Measurements from ENCODE around the gene GADD45A.

GADD45A gene

GRCh38 chr1:67701876-67702275, 16.9 kb downstream of the GADD45A start:
- Histone ChIP-seq H3K27ac (no peak overlapping the region), H3K9me3 (ENCODE audit: severe bottlenecking) (no peaks in the 10 kb centered on the region), H3K27me3 (ENCODE audit: insufficient read depth, low read depth, severe bottlenecking) (no peaks in the 10 kb centered on the region), H3K36me3 (peaks cover 33% of the 10 kb centered on the region), H3K4me3 (ENCODE audit: low read depth, low read length) (no peak overlapping the region)
- TF ChIP-seq, protein P1, sequence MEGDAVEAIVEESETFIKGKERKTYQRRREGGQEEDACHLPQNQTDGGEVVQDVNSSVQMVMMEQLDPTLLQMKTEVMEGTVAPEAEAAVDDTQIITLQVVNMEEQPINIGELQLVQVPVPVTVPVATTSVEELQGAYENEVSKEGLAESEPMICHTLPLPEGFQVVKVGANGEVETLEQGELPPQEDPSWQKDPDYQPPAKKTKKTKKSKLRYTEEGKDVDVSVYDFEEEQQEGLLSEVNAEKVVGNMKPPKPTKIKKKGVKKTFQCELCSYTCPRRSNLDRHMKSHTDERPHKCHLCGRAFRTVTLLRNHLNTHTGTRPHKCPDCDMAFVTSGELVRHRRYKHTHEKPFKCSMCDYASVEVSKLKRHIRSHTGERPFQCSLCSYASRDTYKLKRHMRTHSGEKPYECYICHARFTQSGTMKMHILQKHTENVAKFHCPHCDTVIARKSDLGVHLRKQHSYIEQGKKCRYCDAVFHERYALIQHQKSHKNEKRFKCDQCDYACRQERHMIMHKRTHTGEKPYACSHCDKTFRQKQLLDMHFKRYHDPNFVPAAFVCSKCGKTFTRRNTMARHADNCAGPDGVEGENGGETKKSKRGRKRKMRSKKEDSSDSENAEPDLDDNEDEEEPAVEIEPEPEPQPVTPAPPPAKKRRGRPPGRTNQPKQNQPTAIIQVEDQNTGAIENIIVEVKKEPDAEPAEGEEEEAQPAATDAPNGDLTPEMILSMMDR (IDR thresholded peaks at IDR 0.05; ENCODE audit: low read depth, low read length), result no peak
- DNase-seq, result no peak

GRCh38 chr1:67704351-67704750, 19.4 kb downstream of the GADD45A start:
- no peaks in the 10 kb centered on the region for H3K9me3 ChIP-seq (ENCODE audit: severe bottlenecking)
- no peaks in the 10 kb centered on the region for H3K27me3 ChIP-seq (ENCODE audit: insufficient read depth, low read depth, severe bottlenecking)
- DNase-seq, result no peak
- TF ChIP-seq, protein P1 (IDR thresholded peaks at IDR 0.05; ENCODE audit: low read depth, low read length), result no peak
- H3K27ac ChIP-seq, result no peak overlapping the region
- H3K4me3 ChIP-seq (ENCODE audit: low read depth, low read length), result no peak overlapping the region
- H3K36me3 ChIP-seq, result peaks cover 39% of the 10 kb centered on the region

- H3K9me3 ChIP-seq (ENCODE audit: severe bottlenecking), result no peaks in the 10 kb centered on the region
- no peak overlapping the region for H3K4me3 ChIP-seq (ENCODE audit: low read depth, low read length)
- DNase-seq, result no peak
- no peak overlapping the region for H3K27ac ChIP-seq
- peaks cover 39% of the 10 kb centered on the region for H3K36me3 ChIP-seq
- H3K27me3 ChIP-seq (ENCODE audit: insufficient read depth, low read depth, severe bottlenecking), result no peaks in the 10 kb centered on the region
- TF ChIP-seq, protein P1 (IDR thresholded peaks at IDR 0.05; ENCODE audit: low read depth, low read length), result no peak
These were observed 20.9 kb downstream of the GADD45A start for GRCh38 chr1:67705735-67706453.

DNA sequence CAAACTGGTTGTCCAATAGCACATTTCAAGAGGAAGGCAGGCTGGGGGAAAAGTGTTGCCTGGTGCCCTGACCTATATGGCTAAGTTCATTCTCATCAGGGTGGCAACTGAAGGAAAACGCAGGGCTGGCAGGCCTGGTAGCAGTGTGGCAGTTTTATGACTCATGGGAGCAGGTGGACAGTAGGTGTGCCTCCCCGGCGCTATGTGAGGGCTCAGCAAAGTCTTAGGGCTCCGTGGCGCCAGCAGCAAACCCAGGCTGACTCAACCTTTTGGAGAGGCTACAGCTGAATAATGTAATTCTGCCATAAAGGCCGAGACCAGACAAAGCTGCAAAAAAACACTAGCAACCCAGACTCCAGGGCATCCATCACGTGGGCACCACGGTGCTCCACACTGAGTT, 23.6 kb downstream of the GADD45A start:
- Histone ChIP-seq H3K27ac (peak overlapping the region; percentile 53), H3K4me3 (ENCODE audit: low read depth, low read length) (no peak overlapping the region), H3K36me3 (peaks cover 32% of the 10 kb centered on the region), H3K27me3 (ENCODE audit: insufficient read depth, low read depth, severe bottlenecking) (no peaks in the 10 kb centered on the region), H3K9me3 (ENCODE audit: severe bottlenecking) (no peaks in the 10 kb centered on the region)
- TF ChIP-seq, protein P1 (IDR thresholded peaks at IDR 0.05; ENCODE audit: low read depth, low read length), result no peak
- peak; percentile 42 for DNase-seq

DNA sequence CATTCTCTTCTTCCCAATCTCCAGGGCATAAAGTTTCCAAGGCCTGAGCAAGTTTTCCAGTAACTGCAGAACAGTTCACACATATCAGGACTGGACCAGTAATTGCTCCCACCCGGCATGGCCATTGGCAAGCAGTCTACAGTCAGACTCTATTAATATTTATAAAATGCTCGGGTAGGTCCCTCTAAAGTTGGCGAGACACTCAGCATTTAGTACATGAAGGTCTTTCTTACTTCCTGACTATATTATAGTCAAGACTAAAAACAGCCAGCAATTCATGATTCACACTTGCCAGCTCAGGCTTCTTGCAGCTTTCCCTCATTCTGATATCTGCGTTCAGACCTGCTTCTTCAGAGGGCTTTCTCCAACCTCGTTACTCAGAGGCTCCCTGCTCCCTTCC, 25.4 kb downstream of the GADD45A start:
- H3K27ac ChIP-seq, result no peak overlapping the region
- H3K27me3 ChIP-seq (ENCODE audit: insufficient read depth, low read depth, severe bottlenecking), result no peaks in the 10 kb centered on the region
- H3K9me3 ChIP-seq (ENCODE audit: severe bottlenecking), result no peaks in the 10 kb centered on the region
- TF ChIP-seq, protein P1 (IDR thresholded peaks at IDR 0.05; ENCODE audit: low read depth, low read length), result no peak
- no peak overlapping the region for H3K4me3 ChIP-seq (ENCODE audit: low read depth, low read length)
- peaks cover 17% of the 10 kb centered on the region for H3K36me3 ChIP-seq
- DNase-seq, result no peak

Data from WERI-Rb-1 (cell line).